ENCODE data around the gene HBA1.
A peak's percentile ranks its signal among the peaks of the same experiment; 100 is the strongest.

DNA sequence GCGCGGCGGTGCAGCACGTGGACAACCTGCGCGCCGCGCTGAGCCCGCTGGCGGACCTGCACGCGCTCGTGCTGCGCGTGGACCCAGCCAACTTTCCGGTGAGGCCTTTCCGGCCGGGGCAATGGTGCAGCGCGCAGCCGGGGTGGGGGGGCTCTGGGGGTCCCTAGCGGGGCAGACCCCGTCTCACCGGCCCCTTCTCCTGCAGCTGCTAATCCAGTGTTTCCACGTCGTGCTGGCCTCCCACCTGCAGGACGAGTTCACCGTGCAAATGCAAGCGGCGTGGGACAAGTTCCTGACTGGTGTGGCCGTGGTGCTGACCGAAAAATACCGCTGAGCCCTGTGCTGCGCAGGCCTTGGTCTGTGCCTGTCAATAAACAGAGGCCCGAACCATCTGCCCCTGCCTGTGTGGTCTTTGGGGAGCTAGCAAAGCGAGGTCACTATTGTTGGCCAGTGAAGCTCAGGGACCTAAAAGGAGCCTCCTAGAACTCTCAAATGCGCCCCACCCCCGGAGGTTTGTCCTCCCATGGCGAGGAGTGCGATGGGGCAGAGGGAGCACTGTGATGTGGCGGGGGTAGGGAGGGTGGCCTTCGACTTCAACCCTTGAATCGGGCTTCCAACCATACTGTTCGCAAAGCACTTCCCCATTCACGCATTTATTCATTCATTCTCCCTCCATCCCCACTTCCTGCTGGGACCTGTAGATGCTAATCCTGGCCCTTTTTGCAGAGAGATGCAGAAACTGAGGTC lies 9.9 kb upstream of the HBA1 start:
- TF ChIP-seq, protein P1, sequence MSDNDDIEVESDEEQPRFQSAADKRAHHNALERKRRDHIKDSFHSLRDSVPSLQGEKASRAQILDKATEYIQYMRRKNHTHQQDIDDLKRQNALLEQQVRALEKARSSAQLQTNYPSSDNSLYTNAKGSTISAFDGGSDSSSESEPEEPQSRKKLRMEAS (IDR thresholded peaks at IDR 0.05): peak; percentile 78; the same call in 1 of the 2 replicates
- no peak for TF ChIP-seq RAD21 (IDR thresholded peaks at IDR 0.05; ENCODE audit: low read depth)
- TF ChIP-seq YY1 (IDR thresholded peaks at IDR 0.05; ENCODE audit: low read depth): no peak
- TF ChIP-seq EGR1 (IDR thresholded peaks at IDR 0.05): no peak
- no peak for TF ChIP-seq EP300 (IDR thresholded peaks at IDR 0.05; ENCODE audit: borderline replicate concordance)
- no peak for TF ChIP-seq FOXM1 (IDR thresholded peaks at IDR 0.05; ENCODE audit: borderline replicate concordance, low read depth)
- no peak for TF ChIP-seq CEBPB (IDR thresholded peaks at IDR 0.05)
- no peak for TF ChIP-seq TAF1 (IDR thresholded peaks at IDR 0.05; ENCODE audit: low read depth)
- TF ChIP-seq, protein P2, sequence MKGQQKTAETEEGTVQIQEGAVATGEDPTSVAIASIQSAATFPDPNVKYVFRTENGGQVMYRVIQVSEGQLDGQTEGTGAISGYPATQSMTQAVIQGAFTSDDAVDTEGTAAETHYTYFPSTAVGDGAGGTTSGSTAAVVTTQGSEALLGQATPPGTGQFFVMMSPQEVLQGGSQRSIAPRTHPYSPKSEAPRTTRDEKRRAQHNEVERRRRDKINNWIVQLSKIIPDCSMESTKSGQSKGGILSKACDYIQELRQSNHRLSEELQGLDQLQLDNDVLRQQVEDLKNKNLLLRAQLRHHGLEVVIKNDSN (IDR thresholded peaks at IDR 0.05): peak; percentile 59; the same call in 1 of the 2 replicates
- TF ChIP-seq, protein P3, sequence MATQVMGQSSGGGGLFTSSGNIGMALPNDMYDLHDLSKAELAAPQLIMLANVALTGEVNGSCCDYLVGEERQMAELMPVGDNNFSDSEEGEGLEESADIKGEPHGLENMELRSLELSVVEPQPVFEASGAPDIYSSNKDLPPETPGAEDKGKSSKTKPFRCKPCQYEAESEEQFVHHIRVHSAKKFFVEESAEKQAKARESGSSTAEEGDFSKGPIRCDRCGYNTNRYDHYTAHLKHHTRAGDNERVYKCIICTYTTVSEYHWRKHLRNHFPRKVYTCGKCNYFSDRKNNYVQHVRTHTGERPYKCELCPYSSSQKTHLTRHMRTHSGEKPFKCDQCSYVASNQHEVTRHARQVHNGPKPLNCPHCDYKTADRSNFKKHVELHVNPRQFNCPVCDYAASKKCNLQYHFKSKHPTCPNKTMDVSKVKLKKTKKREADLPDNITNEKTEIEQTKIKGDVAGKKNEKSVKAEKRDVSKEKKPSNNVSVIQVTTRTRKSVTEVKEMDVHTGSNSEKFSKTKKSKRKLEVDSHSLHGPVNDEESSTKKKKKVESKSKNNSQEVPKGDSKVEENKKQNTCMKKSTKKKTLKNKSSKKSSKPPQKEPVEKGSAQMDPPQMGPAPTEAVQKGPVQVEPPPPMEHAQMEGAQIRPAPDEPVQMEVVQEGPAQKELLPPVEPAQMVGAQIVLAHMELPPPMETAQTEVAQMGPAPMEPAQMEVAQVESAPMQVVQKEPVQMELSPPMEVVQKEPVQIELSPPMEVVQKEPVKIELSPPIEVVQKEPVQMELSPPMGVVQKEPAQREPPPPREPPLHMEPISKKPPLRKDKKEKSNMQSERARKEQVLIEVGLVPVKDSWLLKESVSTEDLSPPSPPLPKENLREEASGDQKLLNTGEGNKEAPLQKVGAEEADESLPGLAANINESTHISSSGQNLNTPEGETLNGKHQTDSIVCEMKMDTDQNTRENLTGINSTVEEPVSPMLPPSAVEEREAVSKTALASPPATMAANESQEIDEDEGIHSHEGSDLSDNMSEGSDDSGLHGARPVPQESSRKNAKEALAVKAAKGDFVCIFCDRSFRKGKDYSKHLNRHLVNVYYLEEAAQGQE (IDR thresholded peaks at IDR 0.05; ENCODE audit: low read depth): no peak
- TF ChIP-seq NFIC (IDR thresholded peaks at IDR 0.05): no peak
- peak; percentile 50; the same call in 1 of the 2 replicates for TF ChIP-seq ZBTB7A (IDR thresholded peaks at IDR 0.05; ENCODE audit: low read depth)
